Stimulated activated CD4-positive, alpha-beta T cell treated with anti-CD3 and anti-CD28 coated beads, Interleukin-4, amount 100 ng/mL, for 4 hours (primary cell): ENCODE data around the gene STIP1.

Experiments used
- DNase-seq, 2 experiments: peaks; one replicate each; pipeline ENCODE4 v3.0.0-alpha.2; 2020

Gene STIP1

DNA sequence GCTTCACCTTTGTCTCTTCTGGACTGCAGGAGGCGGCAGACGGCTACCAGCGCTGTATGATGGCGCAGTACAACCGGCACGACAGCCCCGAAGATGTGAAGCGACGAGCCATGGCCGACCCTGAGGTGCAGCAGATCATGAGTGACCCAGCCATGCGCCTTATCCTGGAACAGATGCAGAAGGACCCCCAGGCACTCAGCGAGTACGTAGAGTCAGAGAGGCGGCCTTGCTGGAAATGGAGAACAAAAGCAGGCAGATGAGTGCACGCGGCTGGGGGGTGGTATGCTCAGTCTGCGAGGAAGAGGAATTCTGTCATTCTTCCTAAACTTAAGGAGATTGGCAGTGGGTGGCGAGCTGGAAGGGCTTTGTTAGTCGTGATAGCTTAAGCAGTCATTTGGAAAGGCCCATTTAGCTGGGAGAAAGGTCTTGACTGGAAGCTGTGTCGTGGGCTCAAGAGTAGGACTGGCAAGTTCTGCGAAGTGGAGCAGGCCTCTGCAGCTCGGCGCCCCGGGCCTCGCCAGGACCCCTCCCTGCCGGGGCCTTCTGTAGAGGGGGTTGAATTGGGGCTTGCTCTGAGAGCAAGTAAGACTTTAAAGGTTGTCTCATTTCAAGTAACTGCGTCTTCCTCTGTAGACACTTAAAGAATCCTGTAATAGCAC is 17.6 kb downstream of the STIP1 start:
- DNase-seq = no peak

- no peak for DNase-seq
These were observed 18.1 kb downstream of the STIP1 start for GRCh38 chr11:64204080-64204440.

DNA sequence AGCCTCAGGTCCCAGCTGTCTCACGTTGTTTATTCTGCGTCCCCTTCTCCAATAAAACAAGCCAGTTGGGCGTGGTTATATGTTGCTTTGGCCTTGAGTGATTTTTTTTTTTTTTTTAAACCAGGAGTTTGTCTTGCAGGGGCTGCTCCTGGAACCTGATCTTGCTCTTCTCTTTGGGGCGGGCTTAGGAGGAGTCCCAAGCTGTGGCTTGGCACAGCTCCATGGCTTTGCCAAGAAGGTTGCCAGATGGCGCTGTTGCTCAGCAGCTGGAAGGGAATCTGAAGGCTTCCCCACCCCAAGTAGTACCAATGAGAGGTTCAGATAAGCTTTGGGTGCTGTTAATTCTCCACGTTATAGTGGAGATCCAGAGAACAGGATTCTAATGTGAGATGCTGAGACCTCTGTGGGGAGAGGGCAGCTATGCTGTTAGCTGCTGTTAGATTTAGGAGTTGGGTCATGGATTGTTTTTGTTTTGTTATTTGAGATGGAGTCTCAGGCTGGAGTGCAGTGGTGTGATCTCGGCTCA is 18.6 kb downstream of the STIP1 start:
- DNase-seq = peak; percentile 67 to 81

- DNase-seq = peak; percentile 78 to 82
These were observed 20.7 kb downstream of the STIP1 start, which contains the start of gene FERMT3 for GRCh38 chr11:64206457-64207255. FERMT3 (plus strand) TSS chr11:64206721; CDS start chr11:64207365, 644 bp downstream.

- DNase-seq = peak; percentile 75 to 89
These were observed 21.5 kb downstream of the STIP1 start for GRCh38 chr11:64207256-64208085.

DNA sequence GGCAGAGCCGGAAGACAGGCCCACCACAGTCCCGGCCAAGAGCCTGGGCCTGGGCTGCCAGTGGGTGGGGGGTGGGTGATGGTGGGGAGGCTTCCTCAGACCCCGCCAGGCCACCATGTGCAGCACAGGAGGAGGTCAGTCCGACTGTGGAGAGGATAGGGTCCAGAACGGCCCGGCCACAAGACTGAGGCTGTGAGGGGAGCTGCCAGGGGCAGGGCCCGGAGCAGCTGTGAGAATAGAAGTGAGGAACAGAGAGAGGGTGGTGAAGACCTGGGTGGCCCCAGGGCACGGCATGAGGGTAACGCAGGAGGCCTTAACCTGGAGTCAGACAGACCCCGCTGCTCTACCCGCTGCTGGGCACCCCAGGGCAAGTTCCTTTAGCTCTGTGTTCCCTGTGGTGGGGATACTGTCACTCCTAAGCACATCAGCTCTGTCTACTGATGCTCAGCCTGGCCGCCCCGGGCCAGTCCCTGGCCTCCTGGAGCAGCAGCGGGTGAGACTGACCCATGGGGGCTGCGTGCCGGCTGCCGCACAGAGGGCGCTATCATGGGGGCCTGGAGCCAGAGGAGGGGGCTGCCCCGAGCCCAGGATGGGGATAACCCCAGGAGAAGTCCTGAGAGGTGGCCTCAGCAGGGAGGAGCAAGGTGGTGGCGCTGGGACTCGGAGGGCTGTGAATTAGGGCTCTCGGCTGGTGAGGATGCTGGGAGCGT is 22.3 kb downstream of the STIP1 start:
- no peak for DNase-seq

DNA sequence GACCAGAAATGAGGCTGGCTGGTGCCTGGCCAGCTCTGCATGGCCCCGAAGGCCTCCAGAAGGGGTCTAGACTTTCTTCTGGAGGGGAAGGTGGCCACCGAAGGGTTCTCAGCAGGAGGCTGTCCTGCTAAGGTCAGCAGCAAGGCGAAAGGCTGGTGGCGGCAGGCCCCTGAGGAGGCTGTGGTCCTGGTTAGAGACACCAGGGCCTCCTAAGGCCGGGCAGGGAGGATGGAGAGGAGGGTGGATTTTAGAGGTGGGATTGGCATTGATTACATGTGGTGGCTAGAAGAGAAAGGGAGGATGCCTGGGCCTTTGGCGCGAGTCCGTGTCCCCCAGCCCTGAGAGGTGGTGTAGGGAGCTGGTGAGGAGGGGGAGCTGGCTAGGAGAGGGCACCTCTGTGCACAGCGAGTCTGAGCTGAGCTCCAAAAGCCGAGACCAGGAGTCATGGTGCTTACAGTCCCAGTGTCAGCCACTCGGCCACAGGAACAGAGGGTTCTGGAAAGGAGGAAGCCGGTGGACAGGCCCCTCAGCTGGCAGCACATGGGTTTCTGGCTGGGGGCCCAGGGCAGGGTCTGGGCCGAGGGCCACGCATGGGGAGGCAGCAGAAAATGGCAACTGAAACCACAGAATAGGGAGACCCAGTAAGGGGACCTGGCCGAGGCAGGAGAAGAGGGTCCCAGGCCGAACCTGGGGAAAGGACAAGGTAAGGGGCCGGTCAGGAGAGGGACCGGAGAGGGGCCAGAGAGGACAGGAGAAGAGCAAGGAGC is 23.0 kb downstream of the STIP1 start:
- no peak for DNase-seq

- no peak for DNase-seq
These were observed 23.5 kb downstream of the STIP1 start for GRCh38 chr11:64209563-64209843.

DNA sequence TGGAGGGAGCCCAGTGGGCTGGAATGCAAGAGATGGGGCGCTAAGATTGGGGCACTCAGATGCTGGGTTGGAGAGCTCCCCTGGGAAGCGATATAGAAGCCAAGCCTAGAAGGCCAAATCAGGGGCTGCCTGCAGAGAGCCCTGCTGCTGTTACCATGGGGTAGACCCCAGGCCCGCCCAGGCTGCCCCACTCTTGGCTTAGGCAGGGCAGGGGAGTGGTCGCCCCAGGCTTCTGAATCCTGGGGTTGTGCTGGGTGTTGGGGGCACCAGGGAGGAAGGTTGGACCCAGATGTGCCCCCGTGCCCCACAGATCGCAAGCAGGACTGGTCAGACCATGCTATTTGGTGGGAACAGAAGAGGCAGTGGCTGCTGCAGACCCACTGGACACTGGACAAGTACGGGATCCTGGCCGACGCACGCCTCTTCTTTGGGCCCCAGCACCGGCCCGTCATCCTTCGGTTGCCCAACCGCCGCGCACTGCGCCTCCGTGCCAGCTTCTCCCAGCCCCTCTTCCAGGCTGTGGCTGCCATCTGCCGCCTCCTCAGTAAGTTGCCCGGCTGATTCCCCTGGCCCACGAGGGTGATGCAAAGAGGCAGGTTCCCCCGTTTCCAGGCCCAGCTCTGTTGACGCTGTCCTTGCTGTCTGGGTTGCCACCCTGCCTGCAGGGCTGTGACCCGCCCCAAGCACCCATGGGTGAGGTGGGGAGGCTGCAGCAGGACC is 24.5 kb downstream of the STIP1 start:
- DNase-seq = no peak

DNA sequence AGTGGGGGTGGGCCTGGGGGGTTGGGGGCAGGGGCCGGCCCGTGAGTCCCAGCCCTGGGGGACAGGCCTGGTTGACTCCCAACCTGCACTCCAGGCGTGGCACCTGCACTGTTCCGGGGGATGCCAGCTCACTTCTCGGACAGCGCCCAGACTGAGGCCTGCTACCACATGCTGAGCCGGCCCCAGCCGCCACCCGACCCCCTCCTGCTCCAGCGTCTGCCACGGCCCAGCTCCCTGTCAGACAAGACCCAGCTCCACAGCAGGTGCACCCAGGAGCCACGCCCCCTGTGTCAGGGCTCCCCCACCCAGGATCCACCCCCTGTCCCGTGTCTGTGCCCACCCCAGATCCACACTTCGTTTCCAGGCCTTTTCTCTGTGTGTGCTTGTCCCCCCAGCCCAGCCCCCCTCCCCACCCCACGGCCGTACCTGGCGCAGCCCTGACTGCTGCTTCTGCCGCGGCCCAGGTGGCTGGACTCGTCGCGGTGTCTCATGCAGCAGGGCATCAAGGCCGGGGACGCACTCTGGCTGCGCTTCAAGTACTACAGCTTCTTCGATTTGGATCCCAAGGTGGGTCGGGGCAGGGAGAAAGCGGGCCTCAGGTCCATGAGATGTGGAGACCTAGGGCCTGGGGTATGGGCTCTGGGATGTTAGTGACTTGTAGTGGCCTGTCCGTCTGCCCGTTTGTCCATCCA is 25.4 kb downstream of the STIP1 start:
- no peak for DNase-seq

GRCh38 chr11:64216879-64217278 is 30.9 kb downstream of the STIP1 start:
- DNase-seq = no peak

GRCh38 chr11:64218628-64219353 is 32.8 kb downstream of the STIP1 start:
- no peak for DNase-seq

GRCh38 chr11:64219354-64219684 is 33.3 kb downstream of the STIP1 start:
- no peak for DNase-seq

- no peak for DNase-seq
These were observed 33.8 kb downstream of the STIP1 start for GRCh38 chr11:64219755-64220154.

GRCh38 chr11:64220271-64220670 is 34.3 kb downstream of the STIP1 start:
- no peak for DNase-seq

DNA sequence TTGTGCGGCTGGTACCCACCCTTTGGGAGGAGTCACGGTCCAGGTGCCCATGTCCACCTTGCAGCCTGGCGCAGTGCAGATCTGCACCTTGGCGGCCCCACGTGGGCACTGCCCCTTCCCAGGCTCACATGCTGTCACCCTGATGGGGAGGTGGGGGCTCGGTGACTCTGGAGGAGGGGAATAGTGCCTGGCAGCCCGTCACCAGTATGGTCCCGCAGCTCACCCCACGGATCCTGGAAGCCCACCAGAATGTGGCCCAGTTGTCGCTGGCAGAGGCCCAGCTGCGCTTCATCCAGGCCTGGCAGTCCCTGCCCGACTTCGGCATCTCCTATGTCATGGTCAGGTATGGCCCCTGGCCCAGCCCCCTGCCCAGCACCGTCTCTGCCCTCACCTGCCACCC is 34.8 kb downstream of the STIP1 start:
- no peak for DNase-seq

- DNase-seq = no peak
These were observed 36.7 kb downstream of the STIP1 start for GRCh38 chr11:64222651-64223000.

- DNase-seq = no peak
These were observed 37.2 kb downstream of the STIP1 start for GRCh38 chr11:64223001-64223651.

GRCh38 chr11:64224151-64224890 is 38.4 kb downstream of the STIP1 start:
- DNase-seq = no peak
